Bronchial epithelial cell (primary cell): ENCODE measurements around the gene PLPP2. TPM values are rescaled to one million over a fixed set of nuclear protein-coding genes. Genes with fewer than 3 reads are reported as not detected.

Experiments used
- DNase-seq: peaks from one replicate; pipeline ENCODE4 v3.0.0-alpha.2; 2010; ENCODE audit warnings: low read depth
- FAIRE-seq: peaks from 2 replicates; lab custom pipeline; 2011; peaks lifted over from hg19 to GRCh38; lab: Jason Lieb, UNC
- H3K27me3 ChIP-seq: 2 replicates; pipeline ENCODE4 v1.5.1; 2011; ENCODE audit warnings: low read length; ENCODE audit not compliant: control insufficient read depth, insufficient read depth
- H3K36me3 ChIP-seq: 2 replicates; pipeline ENCODE4 v1.5.1; 2011; ENCODE audit warnings: low read length; ENCODE audit not compliant: control insufficient read depth, insufficient read depth
- H3K4me3 ChIP-seq: 2 replicates; pipeline ENCODE4 v1.5.1; 2011; ENCODE audit warnings: mild to moderate bottlenecking, low read depth, low read length, control low read depth
- total RNA-seq: library from RNA; depleted of rRNA; stranded (reverse); fragments of >200 nt; gene quantifications from 2 replicates; pipeline ENCODE4 v1.2.1, GENCODE V29; 2014
- TF ChIP-seq, protein P1 (sequence below): IDR thresholded peaks from 2 replicates; pipeline ENCODE4 v1.5.1; 2011; ENCODE audit warnings: mild to moderate bottlenecking, moderate library complexity, low read length, control low read depth, inconsistent platforms; ENCODE audit not compliant: insufficient read depth, severe bottlenecking

PLPP2 gene
- total RNA-seq, 1 donor from 2014 or later = 39.8 TPM

DNA sequence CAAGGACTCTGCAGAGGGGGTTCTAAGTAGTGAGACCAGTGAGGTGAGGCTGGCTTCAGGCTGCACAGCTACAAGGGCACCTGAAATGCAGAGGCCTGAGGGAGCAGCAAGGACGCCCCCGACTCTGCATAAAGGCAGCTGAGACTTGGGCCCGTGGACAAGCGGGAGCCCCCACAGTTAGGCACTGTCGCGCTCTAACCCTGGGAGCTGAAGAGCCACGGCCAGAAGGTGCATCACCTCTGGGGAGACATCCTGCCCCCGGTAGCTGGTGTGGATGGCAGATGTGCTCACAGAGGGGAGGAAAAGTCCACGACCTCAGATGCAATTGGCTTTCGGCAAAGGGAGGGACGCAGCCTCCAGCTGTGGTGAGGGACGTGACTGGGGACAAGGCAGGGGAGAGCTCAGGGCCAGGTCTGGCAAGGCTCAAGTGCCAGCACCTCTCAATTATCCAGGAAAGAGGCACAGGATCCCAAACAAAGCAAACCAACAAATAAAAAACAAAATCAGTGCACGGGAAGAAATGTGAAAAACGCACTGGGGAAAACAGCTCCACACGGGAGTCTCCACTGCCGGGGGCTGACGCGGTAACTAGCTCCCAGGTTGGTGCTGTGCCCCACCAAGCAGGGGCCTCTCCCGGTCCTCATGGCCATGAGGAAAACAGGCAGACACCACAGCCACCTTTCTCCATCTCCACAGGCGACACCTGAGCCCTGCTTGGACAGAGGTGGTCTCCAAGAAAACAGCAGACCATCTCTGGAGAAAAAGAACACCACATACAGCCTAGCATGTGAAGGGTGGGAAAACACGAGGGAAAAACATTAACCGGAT, 23.0 kb upstream of the PLPP2 start:
- no peaks in the 10 kb centered on the region for H3K27me3 ChIP-seq
- no peak overlapping the region for H3K4me3 ChIP-seq
- TF ChIP-seq, protein P1, sequence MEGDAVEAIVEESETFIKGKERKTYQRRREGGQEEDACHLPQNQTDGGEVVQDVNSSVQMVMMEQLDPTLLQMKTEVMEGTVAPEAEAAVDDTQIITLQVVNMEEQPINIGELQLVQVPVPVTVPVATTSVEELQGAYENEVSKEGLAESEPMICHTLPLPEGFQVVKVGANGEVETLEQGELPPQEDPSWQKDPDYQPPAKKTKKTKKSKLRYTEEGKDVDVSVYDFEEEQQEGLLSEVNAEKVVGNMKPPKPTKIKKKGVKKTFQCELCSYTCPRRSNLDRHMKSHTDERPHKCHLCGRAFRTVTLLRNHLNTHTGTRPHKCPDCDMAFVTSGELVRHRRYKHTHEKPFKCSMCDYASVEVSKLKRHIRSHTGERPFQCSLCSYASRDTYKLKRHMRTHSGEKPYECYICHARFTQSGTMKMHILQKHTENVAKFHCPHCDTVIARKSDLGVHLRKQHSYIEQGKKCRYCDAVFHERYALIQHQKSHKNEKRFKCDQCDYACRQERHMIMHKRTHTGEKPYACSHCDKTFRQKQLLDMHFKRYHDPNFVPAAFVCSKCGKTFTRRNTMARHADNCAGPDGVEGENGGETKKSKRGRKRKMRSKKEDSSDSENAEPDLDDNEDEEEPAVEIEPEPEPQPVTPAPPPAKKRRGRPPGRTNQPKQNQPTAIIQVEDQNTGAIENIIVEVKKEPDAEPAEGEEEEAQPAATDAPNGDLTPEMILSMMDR = no peak
- no peak for DNase-seq
- peaks cover 9% of the 10 kb centered on the region for H3K36me3 ChIP-seq
- peak; percentile 64 for FAIRE-seq

DNA sequence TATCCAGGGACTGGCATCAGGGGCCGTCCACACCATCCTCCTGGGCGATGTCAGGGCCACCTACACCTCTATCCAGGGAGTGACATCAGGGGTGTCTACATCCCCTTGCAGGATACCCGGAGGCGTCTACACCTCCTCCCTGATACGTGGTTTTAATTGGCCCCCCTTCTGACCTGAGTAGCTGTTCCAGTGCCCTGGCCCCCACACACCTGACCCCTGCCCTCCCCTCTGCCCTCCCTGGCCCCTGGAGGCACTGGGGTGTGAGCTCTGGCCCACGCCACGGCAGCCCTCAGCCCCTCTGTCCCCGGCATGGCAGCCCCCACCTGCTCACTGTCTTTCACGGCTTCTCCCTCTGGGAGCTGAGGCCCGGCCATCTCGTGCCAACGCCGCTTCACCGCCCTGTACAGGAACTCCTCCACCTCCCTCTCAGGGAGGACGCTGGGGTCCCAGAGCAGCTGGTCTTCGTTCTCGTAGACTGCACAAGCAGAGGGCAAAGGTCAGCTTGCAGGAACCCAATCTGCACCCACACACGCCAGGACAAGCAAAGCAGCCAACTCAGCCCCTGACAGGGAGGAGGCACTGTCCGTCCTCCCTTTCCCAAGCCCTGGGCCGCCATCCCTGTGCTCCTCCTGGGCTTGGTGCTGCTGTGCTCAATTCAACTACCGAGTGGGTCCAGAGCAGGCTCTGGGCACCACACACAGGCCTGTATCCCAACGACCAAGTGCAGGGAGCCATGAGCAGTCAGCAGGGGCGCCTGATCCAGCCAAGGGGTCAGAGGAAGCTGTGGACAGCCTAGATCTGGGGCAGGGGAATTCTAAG, 22.2 kb upstream of the PLPP2 start:
- DNase-seq (no peak), FAIRE-seq (no peak)
- H3K36me3 ChIP-seq = peaks cover 9% of the 10 kb centered on the region
- no peaks in the 10 kb centered on the region for H3K27me3 ChIP-seq
- no peak overlapping the region for H3K4me3 ChIP-seq
- TF ChIP-seq, protein P1 = no peak

DNA sequence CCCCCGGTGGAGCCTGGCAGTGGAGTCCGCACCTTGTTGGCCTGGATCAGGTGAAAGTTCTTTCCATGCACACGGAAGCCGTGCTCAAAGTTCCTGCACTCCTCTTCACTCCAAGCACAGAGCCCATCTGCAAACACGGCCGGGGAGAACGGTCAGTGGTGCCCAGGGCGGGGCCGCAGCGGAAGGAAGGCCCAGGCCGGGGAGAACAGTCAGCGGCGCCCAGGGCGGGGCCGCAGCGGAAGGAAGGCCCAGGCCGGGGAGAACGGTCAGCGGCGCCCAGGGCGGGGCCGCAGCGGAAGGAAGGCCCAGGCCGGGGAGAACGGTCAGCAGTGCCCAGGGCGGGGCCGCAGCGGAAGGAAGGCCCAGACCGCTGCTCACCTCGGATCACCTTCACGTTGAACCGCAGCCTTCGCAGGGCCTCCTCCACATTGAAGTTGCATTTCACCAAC, 20.6 kb upstream of the PLPP2 start:
- Histone ChIP-seq H3K36me3 (peaks cover 9% of the 10 kb centered on the region), H3K27me3 (no peaks in the 10 kb centered on the region), H3K4me3 (no peak overlapping the region)
- FAIRE-seq = no peak
- TF ChIP-seq, protein P1 = no peak
- DNase-seq = no peak

DNA sequence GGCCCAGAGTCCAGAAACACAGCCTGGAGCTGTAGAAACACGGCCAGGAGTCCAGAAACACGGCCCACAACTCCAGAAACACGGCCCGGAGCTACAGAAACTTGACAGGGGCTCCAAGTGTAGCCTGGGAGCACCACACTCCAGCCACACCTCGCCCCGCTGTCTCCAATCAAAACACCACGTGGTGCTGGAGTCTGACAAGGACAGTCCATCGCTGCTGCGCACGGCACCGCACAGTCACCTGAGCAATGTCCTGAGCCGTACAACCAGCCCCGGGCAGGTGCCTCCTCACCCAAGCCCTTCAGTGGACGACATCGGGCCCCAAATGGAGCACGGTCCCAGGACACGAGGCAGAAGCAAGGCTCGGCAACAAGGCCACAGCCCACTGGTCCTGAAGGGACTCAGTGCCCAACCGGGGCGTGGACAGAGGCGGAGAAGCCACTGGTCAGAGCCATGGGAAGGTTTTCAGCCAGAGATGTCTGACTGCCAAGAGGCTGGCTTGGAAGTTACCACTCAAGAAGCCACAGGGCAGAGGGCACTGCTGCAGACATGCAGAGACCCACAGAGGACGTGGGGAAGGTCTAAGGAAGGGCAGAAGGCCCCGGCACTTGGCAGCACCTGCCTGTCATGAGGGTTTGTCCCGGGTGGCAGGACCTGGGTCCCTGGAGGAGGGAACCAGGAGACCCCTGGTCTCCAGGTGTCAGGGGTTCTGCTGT, 19.7 kb upstream of the PLPP2 start:
- Histone ChIP-seq H3K27me3 (no peaks in the 10 kb centered on the region), H3K4me3 (no peak overlapping the region), H3K36me3 (peaks cover 11% of the 10 kb centered on the region)
- TF ChIP-seq, protein P1 = no peak
- DNase-seq (no peak), FAIRE-seq (no peak)

DNA sequence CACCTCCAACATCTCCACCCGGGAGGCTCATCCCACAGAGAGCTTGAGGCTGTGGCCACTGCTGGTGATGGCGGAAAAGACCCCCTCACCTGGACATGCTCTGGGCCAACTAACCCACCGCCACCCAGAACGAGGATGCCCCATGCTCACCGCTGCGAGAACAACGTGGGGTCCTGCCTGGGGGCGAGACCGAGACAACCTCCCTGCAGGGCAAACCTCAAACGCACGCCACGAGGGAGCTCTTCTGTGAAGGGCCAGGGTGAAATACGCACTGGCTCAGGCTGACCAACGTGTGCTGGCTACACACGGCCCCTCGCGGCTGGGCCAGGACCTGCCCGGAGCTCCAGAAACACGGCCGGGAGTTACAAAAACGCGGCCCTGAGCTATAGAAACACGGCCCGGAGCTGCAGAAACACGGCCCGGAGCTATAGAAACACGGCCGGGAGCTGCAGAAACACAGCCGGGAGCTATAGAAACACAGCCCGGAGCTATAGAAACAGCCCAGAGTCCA, 19.0 kb upstream of the PLPP2 start:
- no peak for FAIRE-seq
- no peak for DNase-seq
- peaks cover 12% of the 10 kb centered on the region for H3K36me3 ChIP-seq
- H3K27me3 ChIP-seq = no peaks in the 10 kb centered on the region
- TF ChIP-seq, protein P1 = no peak
- H3K4me3 ChIP-seq = no peak overlapping the region
